NCI-H524 treated with DMSO at 0.1 percent for 48 hours (cell line): ENCODE results near the gene NUDT22.

Source experiments
- DNase-seq: peaks from one replicate; lab custom pipeline; 2025; lab: John Stamatoyannopoulos, UW

The NUDT22 gene

GRCh38 chr11:64229090-64229743 is 3.1 kb downstream of the NUDT22 start:
- no peak for DNase-seq

- no peak for DNase-seq
Measured at GRCh38 chr11:64229744-64230170, 3.7 kb downstream of the NUDT22 start.

DNA sequence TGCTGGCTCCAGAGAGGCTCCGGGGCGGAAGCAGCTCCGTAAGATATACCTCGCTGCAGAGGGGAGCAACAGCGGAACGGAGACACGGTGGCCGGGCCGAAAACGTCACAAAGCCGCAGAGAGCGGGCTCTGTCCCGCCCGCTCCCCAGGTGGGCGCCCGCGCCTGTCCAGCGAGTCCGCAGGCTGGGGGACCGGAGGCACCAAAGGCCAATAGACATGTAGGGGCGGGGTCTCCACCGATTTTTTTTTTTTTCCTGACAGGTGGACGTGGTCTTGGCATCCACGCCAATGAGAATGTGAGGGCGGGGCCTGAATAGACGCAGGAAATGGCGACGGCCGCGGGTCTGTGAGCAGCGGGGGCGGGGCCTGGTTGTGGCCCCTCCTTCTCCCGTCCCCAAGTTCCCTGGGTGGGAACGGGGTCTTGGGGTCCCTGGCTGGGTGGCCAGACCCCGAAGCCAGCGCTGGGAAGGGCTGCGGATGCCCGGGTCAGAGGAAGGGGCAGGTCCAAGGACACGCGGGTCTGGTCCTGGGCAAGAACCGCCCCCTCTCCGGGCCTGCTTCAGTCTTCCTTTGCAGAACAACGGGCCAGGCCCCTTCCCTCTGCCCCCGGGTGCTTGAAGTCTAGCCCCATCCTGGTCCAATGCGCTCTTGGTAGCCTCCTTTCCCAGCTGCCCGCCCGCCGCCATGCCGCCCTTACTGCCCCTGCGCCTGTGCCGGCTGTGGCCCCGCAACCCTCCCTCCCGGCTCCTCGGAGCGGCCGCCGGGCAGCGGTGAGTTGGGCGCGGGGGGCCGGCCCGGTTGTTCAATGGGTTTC is 4.3 kb downstream of the NUDT22 start, which contains the start of gene DNAJC4:
TSS of gene DNAJC4 (plus strand) at position 378 of the 814 bp plus-strand sequence. CDS start at position 685, 307 bp downstream.
- DNase-seq, result peak; percentile 64

- no peak for DNase-seq
Measured at GRCh38 chr11:64230985-64231365, 4.9 kb downstream of the NUDT22 start.

DNA sequence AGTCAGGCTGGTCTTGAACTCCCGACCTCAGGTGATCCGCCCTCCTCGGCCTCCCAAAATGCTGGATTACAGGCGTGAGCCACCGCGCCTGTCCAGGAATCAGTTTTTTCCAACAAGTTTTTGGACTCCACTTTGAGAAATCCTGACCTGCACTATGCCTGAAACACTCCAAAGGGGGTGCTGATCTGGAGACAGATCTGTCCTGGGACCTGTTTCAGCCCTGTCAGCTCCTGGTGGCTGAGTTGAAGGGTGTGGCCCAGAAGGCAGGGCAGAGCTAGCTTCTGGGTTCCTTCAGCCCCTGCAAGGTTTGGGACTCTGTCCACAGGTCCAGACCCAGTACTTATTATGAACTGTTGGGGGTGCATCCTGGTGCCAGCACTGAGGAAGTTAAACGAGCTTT is 5.5 kb downstream of the NUDT22 start:
- no peak for DNase-seq

GRCh38 chr11:64232182-64232966 is 6.3 kb downstream of the NUDT22 start:
- DNase-seq, result no peak

DNA sequence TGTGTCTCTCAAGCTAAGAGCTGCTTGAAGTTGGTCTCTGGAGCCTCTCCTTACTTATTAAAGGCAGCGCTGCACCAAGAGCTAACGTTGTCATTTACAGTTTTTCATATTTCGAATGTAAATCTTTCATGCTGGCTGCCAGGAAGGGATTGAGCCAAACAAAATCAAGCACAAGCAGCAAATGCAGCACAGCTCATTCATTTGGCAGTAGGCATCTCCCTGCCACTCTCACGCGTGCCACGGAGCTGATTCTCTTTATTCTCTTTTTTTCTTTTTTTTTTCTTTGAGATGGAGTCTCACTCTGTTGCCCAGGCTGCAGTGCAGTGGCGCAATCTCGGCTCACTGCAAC is 6.9 kb downstream of the NUDT22 start:
- no peak for DNase-seq

DNA sequence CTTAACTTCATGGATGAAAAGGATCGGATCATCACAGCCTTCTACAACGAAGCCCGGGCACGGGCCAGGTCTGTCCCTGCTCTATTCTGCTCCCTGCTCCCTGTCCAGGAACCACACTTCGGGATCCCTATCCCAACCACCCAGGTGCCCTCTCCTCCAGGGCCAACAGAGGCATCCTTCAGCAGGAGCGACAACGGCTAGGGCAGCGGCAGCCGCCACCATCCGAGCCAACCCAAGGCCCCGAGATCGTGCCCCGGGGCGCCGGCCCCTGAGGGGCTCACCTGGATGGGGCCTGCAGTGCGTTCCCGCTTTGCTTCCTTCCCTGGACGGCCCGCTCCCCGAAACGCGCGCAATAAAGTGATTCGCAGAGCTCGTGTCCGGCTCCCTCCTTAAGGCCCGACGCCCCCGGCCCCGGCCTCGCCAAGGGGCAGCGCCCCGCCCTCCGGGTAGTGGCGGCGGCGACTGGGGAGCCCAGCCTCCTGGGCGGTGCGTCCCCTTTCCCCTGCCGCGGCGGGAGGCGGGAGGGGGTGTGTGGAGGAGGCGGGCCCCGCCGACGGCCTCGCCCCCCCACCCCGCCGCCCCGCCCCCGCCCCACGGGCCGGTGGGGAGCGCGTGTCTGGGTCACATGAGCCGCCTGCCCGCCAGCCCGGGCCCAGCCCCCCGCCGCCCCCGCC is 8.0 kb downstream of the NUDT22 start, which contains the start of gene VEGFB:
TSS of gene VEGFB (plus strand) at position 672 of the 674 bp plus-strand sequence. CDS start 250 bp downstream, outside the sequence.
- no peak for DNase-seq

DNA sequence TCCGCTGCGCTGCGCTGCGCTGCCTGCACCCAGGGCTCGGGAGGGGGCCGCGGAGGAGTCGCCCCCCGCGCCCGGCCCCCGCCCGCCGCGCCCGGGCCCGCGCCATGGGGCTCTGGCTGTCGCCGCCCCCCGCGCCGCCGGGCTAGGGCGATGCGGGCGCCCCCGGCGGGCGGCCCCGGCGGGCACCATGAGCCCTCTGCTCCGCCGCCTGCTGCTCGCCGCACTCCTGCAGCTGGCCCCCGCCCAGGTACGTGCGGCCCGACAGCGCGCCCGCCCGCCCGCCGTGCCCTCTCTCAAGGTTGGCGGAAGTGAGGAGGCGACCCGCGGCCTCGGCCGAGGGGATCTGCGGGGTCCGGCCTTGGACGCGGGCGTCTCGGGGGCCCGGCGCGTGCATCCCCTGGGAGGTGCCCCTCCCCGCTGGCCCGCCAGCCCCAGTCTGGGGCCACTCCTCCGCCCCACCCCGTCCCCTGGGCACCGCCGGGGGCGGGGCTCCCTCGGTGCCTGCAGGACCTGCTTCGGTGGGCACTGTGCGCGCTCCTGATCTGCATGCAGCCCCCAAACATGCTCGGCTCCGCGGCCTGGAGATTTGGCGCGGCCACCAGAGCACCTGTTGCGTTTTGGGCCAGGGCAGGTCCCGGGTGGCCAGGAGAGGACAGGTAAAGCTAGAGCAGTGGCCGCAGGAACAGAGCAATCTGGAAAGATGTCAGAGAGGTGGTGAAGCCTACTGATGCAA is 8.7 kb downstream of the NUDT22 start:
- DNase-seq, result no peak

DNA sequence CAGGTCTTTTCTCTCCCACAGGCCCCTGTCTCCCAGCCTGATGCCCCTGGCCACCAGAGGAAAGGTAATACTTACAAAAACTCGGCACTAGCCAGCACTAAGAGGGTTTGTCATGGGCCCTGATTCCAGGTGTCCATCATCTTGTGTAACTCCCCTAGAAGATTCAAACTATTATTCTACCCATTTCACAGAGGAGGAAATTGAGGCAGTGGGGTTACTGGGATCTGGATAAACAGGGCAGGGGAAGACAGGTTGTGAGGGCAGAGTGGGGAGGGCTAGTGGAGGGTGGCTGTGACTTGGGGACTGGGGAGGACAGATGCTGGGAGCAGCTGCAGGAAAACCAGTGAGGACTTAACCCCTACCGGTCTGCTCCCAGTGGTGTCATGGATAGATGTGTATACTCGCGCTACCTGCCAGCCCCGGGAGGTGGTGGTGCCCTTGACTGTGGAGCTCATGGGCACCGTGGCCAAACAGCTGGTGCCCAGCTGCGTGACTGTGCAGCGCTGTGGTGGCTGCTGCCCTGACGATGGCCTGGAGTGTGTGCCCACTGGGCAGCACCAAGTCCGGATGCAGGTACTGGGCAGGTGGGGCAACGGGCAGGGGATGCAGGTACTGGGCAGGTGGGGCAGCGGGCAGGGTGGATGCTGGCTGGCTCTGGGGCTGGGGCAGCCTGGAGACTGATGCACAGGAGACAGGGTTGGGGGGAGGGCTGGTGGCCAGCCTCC is 9.5 kb downstream of the NUDT22 start:
- no peak for DNase-seq

DNA sequence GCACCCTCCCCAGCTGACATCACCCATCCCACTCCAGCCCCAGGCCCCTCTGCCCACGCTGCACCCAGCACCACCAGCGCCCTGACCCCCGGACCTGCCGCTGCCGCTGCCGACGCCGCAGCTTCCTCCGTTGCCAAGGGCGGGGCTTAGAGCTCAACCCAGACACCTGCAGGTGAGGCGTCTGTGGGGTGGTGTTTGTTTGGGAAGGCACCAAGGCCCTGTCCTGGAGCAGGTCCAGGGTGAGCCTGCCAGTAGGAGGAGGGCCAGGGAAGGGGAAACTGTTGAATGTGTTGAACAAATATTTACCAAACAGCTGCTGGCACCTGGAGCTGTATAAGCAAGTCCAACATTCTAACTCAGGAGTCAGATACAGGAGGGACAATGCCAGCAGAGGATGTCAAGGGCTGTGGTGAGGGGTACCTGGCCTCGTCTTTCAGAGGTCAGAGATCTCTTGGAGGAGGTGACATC is 11.4 kb downstream of the NUDT22 start:
- no peak for DNase-seq

GRCh38 chr11:64238076-64238475 is 12.0 kb downstream of the NUDT22 start:
- DNase-seq, result no peak

GRCh38 chr11:64238999-64239398 is 12.9 kb downstream of the NUDT22 start:
- no peak for DNase-seq

DNA sequence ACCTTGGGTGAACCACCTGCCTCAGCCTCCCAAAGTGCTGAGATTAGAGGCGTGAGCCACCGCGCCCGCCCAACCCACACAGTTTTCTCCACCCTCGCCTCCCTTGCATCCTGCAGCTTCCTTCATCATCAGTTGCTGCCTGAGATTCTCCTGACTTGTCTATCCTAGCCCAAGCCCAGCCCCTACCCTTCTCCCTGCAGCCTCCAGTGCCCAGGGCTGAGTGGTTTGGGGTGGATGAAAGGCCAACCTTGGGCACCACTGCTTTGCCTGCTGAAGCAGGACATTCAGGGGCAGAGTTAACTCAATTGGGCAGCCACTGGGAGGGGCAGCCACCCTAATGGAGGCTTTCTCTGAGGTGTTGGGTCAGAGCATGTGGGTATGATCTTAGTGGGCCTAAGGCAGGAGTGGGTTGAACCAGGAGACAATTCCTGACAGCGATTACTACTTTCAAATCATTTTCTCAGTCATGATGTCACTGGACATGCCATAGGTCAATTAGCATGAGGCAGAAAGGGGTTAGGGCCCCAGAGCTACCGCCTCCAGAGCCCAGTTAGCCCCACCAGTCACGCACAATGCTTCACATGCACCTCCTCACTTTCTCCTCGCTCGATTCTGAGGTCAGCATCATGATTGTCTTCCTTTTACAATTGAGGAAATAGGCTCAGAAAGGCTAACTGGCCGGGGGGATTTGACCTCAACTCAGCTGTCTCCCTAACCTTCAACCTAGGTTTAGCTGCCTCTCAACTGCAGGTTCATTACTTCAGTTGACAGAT is 13.8 kb downstream of the NUDT22 start:
- no peak for DNase-seq

- peak; percentile 67 for DNase-seq
Measured at GRCh38 chr11:64240435-64241240, 14.6 kb downstream of the NUDT22 start, which contains the start of gene FKBP2. TSS of gene FKBP2 (plus strand) at chr11:64241095. CDS start at chr11:64242388, 1,293 bp downstream.

DNA sequence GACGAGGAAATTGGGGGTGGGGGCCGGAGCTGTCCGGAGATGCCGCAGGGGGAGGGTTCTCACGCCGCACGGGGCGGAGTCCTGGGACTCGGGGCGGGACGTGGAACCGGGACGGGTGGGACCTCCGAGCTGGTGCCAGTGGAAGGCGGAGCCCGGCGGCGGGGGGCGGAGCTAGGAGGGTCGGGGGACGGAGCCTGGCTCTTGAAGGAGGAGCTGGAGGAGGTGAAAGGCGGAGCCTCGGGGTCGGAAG is 15.1 kb downstream of the NUDT22 start:
- DNase-seq, result no peak

- DNase-seq, result peak; percentile 82
Measured at GRCh38 chr11:64241491-64242374, 15.7 kb downstream of the NUDT22 start.
